NCI-H2196 (cell line): ENCODE measurements around the gene SULF2.

Experiments
- DNase-seq: peaks from one replicate; lab custom pipeline; 2025; ENCODE audit not compliant: unreplicated experiment; lab: John Stamatoyannopoulos, UW

SULF2 gene

DNA sequence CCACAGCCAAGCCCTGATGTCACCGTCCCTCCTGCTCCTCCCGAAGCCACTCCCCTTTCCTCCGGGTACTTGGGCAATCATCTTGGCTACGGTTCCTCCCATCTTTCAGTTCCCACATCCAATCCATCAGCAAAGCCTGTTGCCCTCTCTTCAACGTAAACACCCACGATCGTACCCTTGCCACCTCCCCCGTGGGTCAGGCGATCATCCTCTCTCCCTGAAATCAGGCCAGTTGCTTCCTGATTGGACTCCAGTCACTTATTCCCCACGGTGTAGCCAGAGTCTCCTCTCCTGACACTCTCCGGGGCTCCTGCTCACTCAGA, 44.5 kb downstream of the SULF2 start:
- DNase-seq, result no peak

DNA sequence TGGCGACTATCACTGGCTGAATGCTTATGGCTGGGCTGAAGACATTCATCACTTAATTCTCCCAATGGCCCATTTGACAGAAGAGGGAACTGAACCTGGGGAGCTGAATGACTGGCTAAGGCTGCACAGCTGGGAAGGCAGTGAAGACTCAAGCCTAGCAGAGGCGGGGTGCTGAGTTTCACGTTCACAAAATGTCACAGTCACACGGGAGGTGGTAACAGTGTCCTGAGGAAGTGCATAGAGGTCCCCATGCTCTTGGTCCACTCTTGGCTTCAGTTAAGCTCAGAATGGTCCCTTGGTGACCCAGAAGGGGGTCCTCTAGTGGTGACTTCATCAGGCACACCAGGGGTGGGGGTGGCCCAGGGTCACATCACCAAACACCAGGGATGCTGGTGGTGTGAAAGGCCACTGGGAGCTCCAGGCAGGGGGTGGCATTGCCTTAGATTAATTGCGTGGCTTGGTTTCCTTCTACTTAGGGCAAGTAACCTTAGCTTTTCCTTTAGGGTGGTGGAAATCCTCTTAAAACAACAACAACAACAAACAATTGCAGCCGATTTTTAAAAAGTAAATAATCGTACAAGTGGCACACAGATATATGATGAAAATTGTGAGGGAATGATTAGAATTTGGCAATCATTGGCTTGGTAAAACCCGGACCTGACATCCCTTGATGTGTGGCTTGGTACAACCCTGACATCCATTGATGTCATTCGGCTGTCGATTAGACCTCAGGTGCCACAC, 45.0 kb downstream of the SULF2 start:
- no peak for DNase-seq

DNA sequence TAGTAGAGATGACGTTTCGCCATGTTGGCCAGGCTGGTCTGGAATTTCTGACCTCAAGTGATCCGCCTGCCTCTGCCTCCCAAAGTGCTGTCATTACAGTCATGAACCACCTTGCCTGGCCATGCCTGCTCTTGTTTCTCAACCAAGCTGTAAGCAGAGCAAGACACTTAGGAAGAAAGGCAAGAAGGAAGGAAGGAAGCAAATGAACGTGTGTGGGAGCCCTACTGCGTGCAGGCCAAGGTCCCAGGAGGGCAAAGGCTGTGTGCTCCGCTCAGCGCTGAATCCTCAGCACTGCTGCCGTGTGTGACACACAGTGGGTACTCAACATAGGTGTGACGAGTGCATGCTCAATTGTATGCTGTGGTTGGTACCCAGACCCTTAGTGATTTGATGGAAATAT, 47.4 kb downstream of the SULF2 start:
- DNase-seq, result no peak

DNA sequence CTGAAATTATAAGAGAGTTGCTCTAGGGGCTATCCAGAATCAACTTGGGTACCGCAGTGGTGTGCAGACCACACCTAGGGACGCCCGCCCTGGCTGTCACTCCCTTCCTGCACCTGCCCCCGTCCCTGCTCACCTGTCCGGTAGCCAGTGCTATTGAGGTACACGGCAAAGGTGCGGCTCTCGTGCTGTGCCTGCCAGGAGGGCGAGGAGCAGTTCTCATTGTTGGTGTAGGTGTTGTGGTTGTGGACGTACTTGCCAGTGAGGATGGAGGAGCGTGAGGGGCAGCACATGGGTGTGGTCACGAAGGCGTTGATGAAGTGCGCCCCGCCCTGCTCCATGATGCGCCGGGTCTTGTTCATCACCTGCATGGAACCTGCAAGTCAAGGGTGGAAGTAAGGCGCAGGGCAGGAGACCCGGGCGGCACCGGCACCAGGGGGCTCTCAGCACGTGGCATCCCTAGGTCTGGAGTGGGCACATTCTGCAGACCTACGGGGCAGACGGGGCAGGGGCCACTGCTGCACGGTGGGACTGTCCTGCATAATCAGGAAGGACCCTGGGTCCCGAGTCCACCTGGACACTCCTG, 48.6 kb downstream of the SULF2 start:
- no peak for DNase-seq

DNA sequence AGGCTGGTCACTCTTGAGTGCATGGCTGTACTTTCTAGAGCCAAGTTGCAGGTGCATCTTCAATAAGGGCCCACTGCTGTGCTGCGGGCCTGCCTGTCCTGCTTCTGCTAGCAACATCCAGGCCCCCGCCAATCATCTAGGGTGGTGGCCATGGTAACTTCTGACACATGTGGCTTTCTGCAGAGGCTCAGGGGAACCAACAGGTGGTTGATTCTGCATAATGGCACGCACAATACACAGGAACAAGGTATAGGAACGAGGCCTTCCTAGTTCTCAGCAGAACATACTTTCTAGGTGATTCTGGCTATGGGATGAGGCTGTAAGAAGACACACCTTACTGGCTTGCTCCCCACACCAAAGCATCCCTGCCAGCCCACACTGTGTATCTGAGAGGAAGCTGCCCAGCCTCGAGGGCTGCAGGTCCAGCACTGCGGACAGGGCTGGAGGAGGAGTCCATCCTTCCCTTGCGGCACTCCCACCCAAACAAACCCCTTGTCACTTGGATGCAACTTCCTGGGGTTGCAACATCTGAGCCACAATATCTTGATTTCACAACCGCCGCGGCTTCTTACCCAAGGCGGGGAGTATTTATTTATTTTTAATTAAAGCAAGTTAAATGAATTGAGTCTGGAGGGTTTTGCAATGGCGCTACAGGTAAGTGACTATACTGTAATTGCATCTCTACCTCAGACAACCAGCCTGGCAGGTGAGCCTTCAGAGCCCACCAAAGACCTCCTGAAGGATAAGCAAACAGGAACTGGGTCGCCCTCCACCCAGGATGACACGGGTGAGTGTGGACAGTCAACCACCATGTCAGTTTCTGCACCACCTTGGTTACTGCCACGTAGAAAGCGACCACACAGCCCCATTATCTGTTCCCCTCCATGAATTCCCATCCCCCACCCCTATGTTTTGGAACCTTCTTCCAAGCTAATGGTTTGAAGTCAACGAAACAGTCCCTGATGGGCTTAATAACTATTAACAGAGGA, 49.6 kb downstream of the SULF2 start:
- DNase-seq, result no peak

DNA sequence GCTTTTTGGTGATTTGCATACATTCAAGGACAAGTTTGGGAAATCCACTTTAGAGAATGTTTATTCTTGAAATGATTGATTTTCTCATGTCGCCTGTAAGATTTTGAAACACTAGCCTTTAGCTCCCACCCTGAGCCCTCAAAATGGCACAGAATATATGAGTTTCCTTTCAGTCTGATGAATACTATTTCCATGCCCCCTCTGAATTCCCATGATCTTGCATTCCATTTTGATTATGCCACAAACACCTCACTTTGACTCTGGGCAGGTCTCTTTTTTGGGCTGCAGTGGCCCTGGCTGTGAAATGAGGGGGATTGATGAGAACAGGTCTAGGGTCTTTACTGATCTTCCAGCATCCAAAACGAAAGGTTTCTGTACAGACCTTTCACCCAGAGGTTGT, 50.4 kb downstream of the SULF2 start:
- DNase-seq, result no peak

DNA sequence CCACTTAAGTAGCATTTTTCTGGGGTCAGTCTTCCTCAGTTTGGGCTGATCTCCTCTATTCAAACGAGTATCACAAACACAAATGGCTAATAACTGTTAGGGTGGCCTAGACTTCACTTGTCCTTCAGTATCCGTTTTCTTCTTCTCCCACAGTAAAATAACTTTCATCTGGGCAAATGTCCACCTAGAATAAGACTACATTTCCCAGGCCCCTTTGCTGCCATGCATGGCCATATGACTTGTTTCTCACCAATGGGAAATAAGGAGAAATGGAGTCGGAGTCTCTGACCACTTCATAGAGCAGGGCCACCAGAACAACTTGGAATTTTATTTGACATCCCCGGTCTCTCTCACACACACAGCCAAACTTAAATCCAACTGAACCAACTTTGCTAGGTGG, 51.4 kb downstream of the SULF2 start:
- DNase-seq, result no peak

DNA sequence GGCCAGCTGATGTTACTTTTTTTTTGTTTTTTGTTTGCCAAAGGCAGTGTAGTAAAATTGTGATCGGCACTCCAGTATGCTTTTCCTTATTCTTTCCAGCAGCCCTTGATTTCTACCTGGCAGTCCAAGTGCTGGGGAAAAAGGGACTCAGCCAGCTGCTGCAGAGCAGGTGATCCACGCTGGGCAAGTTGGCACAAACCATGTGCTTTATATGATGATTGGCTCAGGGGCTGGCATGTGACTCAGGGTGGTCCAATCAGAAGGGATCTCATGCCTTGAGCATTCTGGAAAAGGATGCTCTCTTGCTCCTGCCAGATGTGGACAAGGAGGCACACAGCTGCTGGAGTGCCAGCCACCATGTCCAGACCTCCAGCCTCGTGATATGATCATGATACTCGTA, 54.5 kb downstream of the SULF2 start:
- peak; percentile 40 for DNase-seq

DNA sequence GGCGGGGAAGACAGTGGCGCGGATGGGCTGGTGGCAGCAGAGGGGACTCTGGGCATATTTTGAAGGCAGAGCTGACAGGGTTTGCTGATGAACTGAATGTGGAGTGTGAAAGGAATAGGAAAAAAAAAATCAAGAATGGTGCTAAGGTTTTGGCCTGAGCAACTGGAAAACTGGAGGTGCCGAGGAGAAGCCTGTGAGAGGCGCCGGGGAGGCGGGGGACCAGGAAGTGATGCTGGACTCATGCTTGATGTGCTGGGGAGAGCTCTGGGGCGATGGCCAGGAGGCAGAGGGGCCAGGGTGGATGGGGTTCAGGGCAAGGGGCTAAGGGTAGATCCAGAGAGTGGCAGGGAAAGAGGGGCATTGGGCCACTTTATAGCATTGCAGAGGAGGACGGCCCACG, 55.8 kb downstream of the SULF2 start:
- DNase-seq, result no peak

DNA sequence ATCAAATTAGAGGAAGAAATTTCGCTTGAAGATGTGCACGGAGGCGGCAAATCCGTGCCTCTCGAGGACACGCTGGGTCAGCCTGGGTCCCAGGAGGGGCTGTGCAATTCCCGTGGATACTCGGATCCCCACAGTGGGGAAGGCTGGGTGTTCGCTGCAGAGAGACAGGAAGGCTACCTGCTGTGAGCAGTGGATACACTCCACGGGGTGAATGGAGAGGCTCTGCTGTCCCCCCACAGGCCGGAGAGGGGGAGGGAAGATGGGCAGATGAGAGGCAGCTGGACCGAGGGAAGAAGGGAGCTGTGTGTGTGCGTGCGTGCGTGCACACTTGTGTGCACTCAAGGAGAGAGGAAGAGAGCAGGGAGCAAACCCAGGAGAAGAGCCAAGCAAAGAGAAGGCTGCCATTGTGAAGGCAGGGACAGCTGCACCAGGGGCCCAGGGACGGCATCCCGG, 57.3 kb downstream of the SULF2 start:
- DNase-seq, result no peak

DNA sequence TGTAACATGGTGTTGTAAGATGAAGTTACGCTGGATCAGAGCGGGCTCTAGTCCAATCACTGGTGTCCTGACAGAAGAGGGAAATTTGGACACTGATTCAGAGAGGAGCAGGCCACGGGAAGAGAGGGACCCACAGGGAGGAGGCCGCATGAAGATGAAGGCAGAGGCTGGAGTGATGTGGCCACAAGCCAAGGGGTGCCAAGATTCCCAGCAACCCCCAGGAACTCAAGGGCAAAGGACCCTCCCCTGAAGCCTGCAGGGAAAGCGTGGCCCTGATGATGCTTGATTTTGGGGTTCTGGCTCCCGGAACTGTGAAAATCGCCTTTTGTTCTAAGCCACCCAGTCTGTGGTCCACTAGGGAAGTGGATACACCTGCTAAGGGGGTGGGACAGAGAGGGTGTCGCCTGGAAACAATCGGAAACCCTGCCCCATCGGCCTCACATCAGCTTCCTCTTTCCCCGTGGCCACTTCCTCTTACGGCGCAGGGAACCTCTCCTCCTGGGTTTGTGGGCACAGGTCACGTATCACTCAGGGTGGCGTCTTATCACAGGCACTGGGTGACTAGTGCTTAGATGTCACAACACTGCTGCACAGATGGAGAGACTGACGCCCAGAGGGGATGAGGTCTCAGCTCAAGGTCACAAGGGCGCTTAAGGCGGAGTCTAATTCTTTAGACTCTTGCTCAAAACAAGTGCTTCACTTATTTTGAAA, 58.0 kb downstream of the SULF2 start:
- no peak for DNase-seq

DNA sequence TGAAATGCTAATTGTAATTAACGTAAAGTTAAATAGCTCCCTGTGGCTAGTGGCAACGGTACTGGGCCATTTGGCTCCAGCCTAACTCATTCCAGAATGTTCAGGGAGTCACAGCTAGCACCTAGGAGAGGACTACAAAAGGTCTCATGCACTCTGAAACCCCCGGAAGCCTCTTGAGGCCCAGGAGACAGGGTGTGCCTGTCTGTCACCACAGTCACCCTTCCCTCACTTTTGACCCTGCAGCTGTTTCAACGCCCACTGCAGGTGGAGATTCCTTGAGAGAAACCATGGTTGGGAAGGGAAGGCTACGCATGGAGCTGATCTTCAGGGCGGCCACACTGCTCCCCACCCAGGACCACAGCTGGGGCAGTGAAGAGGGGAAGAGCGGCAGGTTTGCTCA, 58.6 kb downstream of the SULF2 start:
- DNase-seq, result no peak

DNA sequence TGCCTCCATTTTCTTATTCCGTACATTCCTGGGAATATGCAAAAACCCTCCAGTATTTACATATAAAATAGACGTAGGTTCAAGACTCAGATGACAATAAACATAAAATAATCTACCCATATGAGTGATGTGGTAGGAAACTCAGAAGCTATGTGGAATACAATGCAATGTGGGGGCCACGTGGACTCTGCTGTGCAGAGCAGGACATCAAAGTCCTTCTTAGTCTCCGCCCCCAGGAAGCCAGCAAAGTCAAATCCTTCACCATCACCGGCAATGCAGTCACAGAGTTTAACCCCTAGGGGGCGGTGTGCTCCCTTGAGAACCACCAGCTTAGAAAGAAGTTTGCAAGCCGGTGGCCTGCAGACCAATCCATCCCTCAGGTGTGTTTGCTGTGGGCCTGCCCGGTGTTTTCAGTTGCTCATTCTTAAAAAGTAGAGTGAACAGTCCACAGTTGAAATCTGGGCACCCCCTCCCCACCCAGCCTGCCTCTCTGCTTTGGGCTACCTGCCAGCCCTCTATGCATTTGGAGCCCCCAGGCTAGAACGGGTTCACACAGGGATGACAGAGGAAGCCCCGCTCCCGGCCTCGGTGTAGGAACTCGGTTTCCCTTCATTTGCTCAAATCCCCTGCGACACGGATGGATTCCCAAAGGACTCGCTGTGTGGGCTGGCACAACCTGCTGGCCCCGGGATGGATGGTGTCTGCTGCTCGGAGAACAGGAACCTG, 59.9 kb downstream of the SULF2 start:
- DNase-seq, result peak; percentile 83

DNA sequence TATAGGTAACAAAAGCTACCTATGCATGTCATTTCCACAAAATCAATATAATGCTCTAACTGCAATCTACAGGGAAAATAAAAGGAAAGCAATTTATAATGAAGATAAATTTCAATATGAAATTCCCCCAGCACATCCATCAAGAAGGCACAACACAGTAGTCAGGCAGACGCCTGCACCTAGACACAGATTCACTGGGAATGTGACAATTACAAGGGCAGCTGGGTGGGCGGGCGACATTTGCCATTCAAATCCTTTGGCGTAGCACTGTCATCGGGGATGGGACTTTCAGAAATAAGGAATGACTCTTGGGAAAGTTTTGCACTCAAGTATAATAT, 60.4 kb downstream of the SULF2 start:
- no peak for DNase-seq

DNA sequence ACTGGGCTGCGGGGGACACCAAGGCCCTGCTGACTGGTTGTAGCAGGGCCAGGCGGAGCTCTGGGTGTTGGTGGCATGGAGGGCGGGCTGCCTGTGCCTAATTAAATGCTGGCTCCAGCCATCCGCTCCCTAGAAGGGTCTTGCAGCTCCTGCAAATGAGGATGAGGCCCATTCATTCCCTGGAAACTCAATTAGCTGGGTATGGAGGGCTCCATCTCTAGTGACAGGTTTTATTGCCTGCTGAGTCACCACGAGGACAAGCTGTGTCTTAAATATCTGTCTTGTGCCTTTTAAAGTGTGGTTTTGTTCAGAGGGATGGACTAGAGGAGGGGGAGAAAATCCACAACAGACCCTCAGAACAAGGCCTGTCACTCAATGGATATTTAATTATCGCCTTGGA, 60.9 kb downstream of the SULF2 start:
- no peak for DNase-seq

DNA sequence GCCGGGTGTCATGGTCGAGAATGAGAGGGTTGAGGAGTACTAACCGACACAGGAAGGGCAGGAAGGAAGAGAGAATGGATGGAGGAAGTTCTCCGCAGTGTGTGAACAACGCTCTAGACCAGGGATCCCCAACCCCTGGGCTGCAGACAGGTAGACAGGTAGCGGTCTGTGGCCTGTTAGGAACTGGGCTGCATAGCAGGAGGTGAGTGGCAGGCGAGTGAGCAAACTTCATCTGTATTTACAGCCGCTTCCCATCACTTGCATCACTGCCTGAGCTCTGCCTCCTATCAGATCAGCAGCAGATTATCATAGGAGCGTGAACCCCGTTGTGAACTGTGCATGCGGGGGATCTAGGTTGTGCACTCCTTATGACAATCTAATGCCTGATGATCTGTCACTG, 62.0 kb downstream of the SULF2 start:
- DNase-seq, result no peak

DNA sequence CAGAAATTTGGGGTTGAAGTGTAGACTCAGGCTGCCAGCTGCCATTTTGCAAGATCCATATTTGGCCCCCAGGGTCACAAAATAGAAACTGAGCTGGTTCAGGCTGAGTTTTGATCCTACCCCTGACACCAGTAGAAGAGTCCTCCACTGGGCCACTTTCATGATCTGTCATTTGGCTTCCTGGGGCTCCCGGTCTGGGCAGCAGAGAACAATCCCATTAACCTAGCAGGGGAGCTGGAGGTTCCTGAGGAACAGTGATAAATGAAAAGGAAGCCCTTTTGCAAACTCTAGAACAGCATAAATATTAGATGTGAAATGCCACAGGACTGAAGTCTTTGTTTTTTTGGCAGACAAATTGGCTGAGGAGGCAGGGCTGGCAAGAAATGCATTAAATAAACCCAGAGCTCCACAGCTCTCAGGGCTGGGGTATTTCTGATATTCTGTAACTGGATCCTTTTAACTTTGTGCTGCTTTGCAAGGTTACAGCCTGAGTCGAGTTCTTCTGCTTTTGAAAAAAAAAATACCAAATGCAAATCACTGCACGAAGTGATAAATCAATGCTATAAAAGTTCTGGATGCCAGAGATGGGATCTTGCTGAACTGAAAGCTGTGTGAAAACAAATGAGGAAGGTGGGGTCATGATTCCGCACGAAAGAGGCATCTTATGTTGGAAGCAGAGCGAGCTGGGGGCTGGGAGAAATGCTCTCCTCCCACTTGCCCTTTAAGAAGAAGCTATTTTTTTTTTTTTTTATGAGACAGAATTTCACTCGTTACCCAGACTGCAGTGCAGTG, 64.4 kb downstream of the SULF2 start:
- DNase-seq, result no peak

DNA sequence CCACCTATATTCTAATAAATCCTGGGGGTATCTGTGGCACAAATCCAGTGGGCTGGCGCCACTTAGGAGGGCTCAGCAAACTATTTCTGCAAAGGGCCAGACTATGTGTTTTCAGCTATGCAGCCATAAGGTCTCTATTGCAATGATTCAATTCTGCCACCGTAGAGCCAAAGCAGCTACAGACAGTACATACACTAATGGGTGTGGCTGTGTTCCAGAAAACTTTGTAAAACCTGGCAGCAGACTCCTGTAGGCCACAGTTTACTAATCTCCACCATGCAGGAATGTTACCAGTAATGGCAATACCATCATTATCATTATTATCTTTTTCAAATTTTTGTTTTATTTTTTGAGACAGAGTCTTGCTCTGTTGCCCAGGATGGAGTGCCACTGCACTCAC, 65.7 kb downstream of the SULF2 start:
- no peak for DNase-seq

DNA sequence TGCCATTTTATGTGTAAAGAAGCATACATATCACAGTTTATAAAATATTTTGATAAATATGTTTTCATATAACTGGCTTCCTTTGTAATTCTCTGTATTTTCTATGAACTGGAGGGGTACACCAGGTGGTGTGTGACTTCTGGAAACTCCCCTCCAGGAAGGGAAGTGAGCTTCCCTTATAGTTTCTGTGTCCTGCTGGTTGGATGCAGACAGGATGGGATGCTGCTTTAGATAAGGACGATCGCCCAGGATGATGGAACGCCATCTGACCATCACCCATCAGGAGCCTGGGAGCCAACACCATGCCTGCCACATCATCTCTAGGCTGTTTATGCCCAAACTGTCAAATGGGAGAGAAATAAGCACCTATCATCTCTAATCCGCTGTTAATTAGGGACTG, 66.1 kb downstream of the SULF2 start:
- no peak for DNase-seq

DNA sequence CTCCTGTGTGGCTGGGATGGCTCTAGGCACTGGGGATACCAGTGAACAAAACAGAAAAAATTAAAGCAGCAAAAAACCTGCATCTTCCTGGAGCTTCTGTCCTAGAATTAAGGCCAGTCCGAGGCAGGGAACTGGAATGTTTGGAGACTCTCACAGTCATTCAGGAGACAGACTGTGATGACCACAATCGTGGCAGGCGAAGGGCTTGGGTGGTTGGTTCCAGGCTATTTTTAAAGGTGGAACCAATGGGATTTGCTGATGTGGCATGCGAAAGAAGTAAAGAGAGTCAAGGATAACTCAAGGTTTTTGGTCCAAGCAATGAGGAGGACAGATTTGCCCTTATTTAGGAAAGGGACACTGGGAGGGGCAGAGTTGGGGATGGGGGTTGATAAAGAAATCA, 66.9 kb downstream of the SULF2 start:
- no peak for DNase-seq
